Cardiac fibroblast (primary cell): ENCODE data around the gene SCAP.
A peak's percentile ranks its signal among the peaks of the same experiment; 100 is the strongest.

Experiments used
- DNase-seq, 2 donors: peaks; one replicate each; pipeline versions ENCODE4 v3.0.0 to v3.0.0-alpha.2; 2010; ENCODE audit warnings: low read depth in 2 of 2
- H3K4me3 ChIP-seq, 2 donors: replicated peaks in 1 of 2; 1 replicate in 1 of 2; 2 replicates in 1 of 2; pipeline ENCODE4 v1.5.1; 2011; ENCODE audit warnings: low read depth in 2 of 2, low read length in 2 of 2, mild to moderate bottlenecking in 2 of 2, moderate library complexity in 1 of 2
- TF ChIP-seq, protein P1 (sequence below): IDR thresholded peaks from one replicate; pipeline ENCODE4 v1.5.1; 2011; ENCODE audit warnings: low read depth, mild to moderate bottlenecking, low read length, inconsistent platforms

Gene SCAP

DNA sequence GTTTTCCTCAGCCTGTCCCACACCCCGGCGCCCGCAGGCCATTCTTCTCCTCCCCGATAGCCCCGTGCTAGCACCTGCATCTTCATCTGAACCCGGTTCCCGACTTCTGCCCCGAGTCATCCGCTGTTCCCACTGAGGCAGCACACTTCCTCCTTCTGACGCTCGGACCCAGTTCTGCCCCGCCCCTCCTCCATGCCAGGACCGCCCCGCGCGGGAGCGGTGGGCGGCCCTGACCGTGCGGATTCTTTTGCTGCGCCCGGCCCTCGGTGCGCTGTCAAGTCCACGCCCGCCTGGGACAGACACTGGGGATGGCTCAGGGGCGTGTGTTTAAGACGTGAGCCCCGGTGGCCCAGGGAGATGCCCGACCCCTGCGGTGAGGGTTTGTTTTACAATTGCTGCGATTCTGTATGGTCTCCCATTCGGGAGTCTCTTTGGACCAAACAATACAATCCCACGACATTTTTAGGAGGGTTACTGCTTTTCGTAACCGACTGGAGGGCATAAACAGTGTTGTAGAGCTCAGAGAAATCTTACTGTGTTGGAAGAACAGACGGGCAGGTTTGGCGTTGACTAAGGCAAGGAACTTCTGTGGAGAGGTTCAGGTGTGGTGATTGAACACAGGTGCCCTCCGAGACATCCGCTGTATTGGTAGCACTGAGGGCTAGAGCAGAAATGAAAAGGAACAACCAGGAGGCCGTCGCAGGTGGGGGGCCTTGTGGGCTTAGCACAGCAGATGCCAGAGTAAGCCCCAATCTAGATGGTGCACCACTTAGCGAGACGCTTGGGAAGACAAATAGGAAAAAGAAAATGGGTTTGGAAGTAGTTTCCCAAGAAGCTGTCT, 94.2 kb downstream of the SCAP start:
- peak; percentile 89 to 90 for DNase-seq
- peak overlapping the region; percentile 99 to 100 for H3K4me3 ChIP-seq
- TF ChIP-seq, protein P1, sequence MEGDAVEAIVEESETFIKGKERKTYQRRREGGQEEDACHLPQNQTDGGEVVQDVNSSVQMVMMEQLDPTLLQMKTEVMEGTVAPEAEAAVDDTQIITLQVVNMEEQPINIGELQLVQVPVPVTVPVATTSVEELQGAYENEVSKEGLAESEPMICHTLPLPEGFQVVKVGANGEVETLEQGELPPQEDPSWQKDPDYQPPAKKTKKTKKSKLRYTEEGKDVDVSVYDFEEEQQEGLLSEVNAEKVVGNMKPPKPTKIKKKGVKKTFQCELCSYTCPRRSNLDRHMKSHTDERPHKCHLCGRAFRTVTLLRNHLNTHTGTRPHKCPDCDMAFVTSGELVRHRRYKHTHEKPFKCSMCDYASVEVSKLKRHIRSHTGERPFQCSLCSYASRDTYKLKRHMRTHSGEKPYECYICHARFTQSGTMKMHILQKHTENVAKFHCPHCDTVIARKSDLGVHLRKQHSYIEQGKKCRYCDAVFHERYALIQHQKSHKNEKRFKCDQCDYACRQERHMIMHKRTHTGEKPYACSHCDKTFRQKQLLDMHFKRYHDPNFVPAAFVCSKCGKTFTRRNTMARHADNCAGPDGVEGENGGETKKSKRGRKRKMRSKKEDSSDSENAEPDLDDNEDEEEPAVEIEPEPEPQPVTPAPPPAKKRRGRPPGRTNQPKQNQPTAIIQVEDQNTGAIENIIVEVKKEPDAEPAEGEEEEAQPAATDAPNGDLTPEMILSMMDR, result no peak

DNA sequence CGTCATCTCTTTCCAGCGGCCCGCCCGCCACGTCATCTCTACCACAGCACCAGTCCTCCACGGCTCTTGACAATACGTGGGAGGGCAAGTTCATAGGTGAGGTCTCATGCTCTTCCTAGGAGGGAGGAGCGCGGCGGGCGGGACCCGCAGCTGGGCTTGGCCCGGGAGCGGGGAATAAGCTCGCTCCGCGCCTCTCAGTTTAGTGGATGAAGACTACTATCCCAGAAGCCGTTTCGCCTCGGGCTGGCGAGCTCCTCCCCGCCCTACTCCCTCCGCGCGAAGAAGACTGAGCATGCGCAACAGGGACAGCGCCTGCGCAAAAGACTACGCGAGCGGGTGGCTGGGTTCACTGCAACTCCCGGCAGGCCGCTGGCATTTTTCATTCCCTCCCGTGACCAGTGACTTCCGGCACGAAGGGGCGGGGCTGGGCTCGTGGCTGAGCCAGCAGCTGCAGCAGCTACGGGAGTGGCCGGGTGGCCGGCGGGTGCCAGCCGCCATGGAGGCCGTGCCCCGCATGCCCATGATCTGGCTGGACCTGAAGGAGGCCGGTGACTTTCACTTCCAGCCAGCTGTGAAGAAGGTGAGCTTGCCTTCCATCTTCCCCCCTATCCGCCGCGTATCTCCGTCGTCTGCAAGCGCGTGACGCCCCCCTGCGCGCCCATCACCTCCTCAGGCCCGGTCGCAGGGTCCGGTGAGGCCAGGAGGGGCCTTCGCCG, 95.0 kb downstream of the SCAP start, which contains the start of gene PTPN23:
PTPN23 (plus strand) TSS at position 421 of the 716 bp plus-strand sequence; CDS start at position 497, 76 bp downstream.
- TF ChIP-seq, protein P1, result no peak
- DNase-seq, result peak; percentile 99
- peak within 1 kb of the TSS; percentile 99 to 100 for H3K4me3 ChIP-seq

DNA sequence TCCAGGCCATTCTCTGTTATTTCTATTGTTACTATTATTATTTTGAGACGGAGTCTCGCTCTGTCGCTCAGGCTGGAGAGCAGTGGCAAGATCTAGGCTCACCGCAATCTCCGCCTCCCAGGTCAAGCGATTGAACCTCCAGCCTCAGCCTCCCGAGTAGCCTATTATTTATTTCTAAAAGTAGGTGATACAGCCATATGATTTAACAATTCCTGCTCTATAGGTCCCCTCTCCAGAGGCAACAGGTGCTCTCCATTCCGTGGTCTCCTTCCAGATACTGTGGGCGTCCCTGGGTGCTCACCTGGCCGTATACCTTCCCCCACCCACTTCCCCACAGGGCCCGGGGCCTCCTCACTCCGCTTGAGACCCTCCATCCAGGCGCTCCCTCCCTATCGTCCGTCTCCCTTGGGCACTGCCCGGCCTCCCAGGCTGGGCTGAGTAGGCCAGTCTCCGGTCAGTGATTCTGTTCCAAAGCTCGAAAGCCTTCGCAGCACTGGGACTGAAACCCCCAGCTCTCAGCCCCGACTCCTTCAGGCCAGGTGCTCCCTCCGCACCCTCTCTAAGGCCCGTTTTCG, 95.6 kb downstream of the SCAP start:
- DNase-seq, result no peak
- H3K4me3 ChIP-seq, result peak overlapping the region; percentile 99 to 100
- TF ChIP-seq, protein P1, result peak; percentile 11

DNA sequence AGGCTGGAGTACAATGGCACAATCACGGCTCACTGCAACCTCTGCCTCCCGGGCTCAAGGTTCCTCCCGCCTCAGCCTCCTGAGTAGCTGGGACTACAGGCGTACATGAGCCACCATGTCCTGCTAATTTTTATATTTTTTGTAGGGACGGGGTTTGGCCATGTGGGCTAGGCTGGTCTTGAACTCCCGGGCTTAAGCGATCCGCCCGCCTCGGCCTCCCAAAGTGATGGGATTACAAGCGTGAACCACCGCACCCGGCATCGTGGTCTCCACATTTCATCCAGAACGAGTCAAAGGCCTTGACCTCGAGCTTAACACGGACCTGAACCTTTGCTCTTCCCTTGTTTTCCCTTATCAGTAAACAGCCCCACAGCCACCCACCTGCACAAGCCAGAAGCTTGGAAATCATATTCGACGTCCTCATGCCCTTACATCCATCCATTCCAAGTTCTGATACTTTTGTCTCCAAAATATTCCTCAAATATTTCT, 96.3 kb downstream of the SCAP start:
- DNase-seq, result no peak
- H3K4me3 ChIP-seq, result peak overlapping the region; percentile 99 to 100
- TF ChIP-seq, protein P1, result no peak

DNA sequence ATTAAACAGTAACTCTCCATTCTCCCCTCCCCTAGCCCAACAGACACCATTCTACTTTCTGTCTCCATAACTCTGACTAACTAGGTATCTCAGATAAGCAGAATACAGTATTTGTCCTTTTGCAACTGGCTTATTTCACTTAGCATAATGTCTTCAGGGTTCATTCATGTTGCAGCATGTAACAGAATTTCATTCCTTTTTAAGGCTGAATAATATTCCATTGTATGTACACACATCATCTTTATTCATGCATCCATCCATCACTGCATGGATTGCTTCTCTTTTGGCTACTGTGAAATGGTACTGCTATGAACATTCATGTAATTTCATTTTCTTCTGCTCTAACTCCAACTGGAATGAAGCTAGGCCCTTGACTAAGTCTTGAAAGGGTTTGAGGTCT, 96.9 kb downstream of the SCAP start:
- no peak for DNase-seq
- TF ChIP-seq, protein P1, result no peak
- H3K4me3 ChIP-seq, result no peak overlapping the region

DNA sequence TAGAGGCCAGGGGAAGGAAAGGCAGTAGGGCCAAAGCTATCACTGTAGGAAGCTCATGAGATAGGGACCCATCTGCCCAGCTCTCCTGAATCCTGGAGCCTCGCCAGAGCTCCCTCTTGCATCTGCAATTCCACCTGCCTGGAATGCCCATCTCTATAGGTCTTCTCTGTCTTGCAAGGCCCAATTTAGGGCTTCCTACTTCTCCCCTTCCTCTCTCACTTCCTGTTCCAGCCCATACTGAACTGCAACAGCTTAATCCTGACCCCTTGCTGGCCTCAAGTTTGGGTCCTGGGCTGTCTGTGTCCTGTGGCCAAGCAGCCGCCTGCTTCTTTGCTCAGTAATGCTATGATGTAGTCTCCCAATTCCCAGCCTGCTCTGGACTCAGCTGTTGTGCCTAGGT, 98.6 kb downstream of the SCAP start:
- no peak overlapping the region for H3K4me3 ChIP-seq
- DNase-seq, result no peak
- TF ChIP-seq, protein P1, result no peak
